Mucosa of rectum (tissue), 2 donors: Measurements from ENCODE around the gene HBG2.

Experiments used
- H3K27ac ChIP-seq, 2 donors: one replicate each; pipeline ENCODE4 v1.7.0; 2013; ENCODE audit warnings: inconsistent platforms in 2 of 2, low read depth in 2 of 2, low read length in 2 of 2
- H3K27me3 ChIP-seq, 2 donors: one replicate each; pipeline ENCODE4 v1.7.0; 2013; ENCODE audit warnings: low read length in 2 of 2; ENCODE audit not compliant: control insufficient read depth in 2 of 2, insufficient read depth in 2 of 2
- H3K36me3 ChIP-seq, 2 donors: one replicate each; pipeline ENCODE4 v1.7.0; 2013; ENCODE audit warnings: low read length in 2 of 2; ENCODE audit not compliant: control insufficient read depth in 2 of 2, insufficient read depth in 2 of 2
- H3K4me1 ChIP-seq, 2 donors: one replicate each; pipeline ENCODE4 v1.7.0; 2013; ENCODE audit warnings: low read length in 2 of 2, mild to moderate bottlenecking in 1 of 2; ENCODE audit not compliant: control insufficient read depth in 2 of 2, insufficient read depth in 2 of 2
- H3K4me3 ChIP-seq, 2 donors: one replicate each; pipeline ENCODE4 v1.7.0; 2013; ENCODE audit warnings: low read length in 2 of 2
- H3K9ac ChIP-seq, 2 donors: one replicate each; pipeline ENCODE4 v1.7.0; 2013; ENCODE audit warnings: low read length in 2 of 2, low read depth in 1 of 2, mild to moderate bottlenecking in 1 of 2
- H3K9me3 ChIP-seq, 2 donors: one replicate each; pipeline ENCODE4 v1.7.0; 2013; ENCODE audit warnings: low read length in 2 of 2; ENCODE audit not compliant: control insufficient read depth in 2 of 2
- donor health status: healthy.
- donor health status: Normal muscosa, but diverticular disease.

HBG2 gene

DNA sequence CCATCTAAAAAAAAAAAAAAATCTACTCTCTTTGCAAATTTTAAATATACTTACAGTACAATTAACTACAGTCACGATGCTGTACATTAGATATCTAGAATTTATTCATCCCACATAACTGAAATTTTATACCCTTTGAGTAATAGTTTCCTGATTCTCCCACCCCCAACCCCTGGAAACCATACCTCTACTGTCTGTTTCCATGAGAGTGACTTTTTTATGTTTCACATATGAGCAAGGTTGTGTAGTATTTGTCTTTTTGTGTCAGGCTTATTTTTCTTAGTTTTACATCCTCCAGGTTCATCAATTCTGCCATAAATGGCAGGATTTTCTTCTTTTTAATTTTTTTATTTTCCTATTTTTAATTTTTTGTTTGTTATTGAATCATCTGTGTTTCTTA, 30.9 kb downstream of the HBG2 start:
- H3K9ac ChIP-seq, result no peak overlapping the region
- H3K27ac ChIP-seq, result no peak overlapping the region
- H3K9me3 ChIP-seq, result no peaks in the 10 kb centered on the region
- no peaks in the 10 kb centered on the region for H3K27me3 ChIP-seq
- no peaks in the 10 kb centered on the region for H3K36me3 ChIP-seq
- no peaks in the 10 kb centered on the region for H3K4me1 ChIP-seq
- H3K4me3 ChIP-seq, result no peak overlapping the region

DNA sequence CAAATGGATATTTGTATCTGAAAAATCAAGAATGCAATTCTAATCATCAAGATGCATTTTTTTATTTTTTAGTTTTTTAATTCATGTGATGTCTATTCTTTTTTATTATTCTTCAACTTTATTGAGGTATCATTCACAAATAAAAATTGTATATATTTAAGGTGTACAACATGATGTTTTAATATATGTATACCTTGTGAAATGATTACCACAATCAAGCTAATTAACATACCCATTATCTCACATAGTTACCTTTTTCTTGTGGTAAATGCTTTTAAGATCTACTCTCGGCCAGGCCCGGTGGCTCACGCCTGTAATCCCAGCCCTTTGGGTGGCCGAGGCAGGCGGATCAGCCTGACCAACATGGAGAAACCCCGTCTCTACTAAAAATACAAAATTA, 31.4 kb downstream of the HBG2 start:
- Histone ChIP-seq H3K9me3 (no peaks in the 10 kb centered on the region), H3K27me3 (no peaks in the 10 kb centered on the region), H3K36me3 (no peaks in the 10 kb centered on the region), H3K4me3 (no peak overlapping the region), H3K9ac (no peak overlapping the region), H3K27ac (no peak overlapping the region), H3K4me1 (no peaks in the 10 kb centered on the region)

DNA sequence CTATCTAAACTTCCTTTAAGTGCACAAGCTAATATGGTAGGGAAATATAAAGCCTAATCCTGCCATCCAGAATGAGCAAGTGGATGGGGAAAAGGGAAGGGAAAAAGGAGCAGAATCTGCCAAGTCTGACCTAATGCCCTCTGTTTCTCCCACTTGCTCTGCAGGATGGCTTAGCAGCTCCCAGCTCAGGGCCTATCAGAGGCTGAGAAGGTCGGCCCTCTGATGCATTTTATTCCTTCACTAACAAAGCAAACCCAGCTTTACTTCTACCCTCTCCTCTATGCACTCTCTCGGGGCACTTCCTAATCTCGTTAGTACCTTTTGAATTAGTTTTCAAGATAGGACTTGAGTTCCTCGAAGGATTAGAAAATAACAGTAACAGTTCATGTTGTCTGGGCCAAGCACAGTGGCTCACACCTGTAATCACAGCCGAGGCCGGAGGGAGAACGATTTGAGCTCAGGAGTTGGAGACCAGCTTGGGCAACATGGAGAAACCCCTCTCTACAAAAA, 44.1 kb downstream of the HBG2 start:
- Histone ChIP-seq H3K4me1 (no peaks in the 10 kb centered on the region), H3K36me3 (no peaks in the 10 kb centered on the region), H3K4me3 (no peak overlapping the region), H3K27ac (no peak overlapping the region), H3K27me3 (no peaks in the 10 kb centered on the region), H3K9me3 (no peaks in the 10 kb centered on the region), H3K9ac (no peak overlapping the region)

DNA sequence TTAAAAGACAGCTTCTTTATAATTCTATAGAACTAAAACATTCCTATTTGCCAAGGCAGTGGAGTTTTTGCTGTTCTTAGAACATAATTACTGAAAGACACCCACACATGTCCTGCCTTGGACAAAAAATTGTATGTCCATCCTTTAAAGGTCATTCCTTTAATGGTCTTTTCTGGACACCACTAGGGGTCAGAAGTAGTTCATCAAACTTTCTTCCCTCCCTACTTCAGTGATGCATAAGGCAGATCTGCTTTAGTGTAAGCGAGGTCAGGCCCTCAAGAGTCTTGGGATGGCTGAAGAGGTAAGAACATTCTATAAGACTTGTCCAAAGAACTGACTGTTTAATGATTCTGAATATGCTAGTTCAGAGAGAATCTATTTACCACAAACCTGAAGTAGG, 49.8 kb downstream of the HBG2 start:
- no peaks in the 10 kb centered on the region for H3K4me1 ChIP-seq
- H3K36me3 ChIP-seq, result no peaks in the 10 kb centered on the region
- no peak overlapping the region for H3K4me3 ChIP-seq
- no peaks in the 10 kb centered on the region for H3K9me3 ChIP-seq
- no peaks in the 10 kb centered on the region for H3K27me3 ChIP-seq
- no peak overlapping the region for H3K27ac ChIP-seq
- H3K9ac ChIP-seq, result no peak overlapping the region

DNA sequence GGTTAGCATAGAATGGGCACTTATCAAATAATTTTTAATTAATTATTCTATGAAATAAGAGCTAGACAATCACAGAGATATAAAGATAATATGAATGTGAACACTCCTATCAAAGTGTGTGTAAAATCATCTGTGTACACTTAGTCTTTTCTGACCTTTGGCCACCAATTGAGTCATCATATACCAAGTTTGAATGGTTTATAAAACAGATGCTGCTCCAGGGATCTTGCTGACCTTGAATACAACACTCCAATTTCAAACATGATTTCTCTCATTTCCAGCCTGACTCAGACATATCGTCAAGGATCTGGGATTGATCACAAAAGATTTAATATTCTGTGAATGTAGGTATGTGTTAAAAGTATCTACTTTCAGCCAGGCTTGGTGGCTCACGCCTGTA, 51.2 kb downstream of the HBG2 start:
- Histone ChIP-seq H3K4me3 (no peak overlapping the region), H3K27ac (no peak overlapping the region), H3K36me3 (no peaks in the 10 kb centered on the region), H3K27me3 (no peaks in the 10 kb centered on the region), H3K4me1 (no peaks in the 10 kb centered on the region), H3K9me3 (no peaks in the 10 kb centered on the region), H3K9ac (no peak overlapping the region)
